ENCODE measurements around the gene RBFOX2.
A peak's percentile ranks its signal among the peaks of the same experiment; 100 is the strongest.
"Not testable (repeated sequence)": the region's sequence is repeated elsewhere in the genome, so short reads cannot be mapped to it uniquely, and the experiment has no call there.

Gene RBFOX2

GRCh38 chr22:36009085-36009484, 19.5 kb downstream of the RBFOX2 start:
- no peak for DNase-seq (ENCODE audit: low read depth in 2 of 2)

- no peak for DNase-seq (ENCODE audit: low read depth in 2 of 2)
Observed at GRCh38 chr22:36008565-36008964, 20.1 kb downstream of the RBFOX2 start.

- no peak for DNase-seq (ENCODE audit: low read depth in 2 of 2)
Observed at GRCh38 chr22:36008131-36008530, 20.5 kb downstream of the RBFOX2 start.

GRCh38 chr22:36003972-36004674, 24.5 kb downstream of the RBFOX2 start:
- no peak for DNase-seq (ENCODE audit: low read depth in 2 of 2)

GRCh38 chr22:36002718-36003260, 25.8 kb downstream of the RBFOX2 start:
- DNase-seq (ENCODE audit: low read depth in 2 of 2) = no peak

GRCh38 chr22:36002084-36002483, 26.5 kb downstream of the RBFOX2 start:
- DNase-seq (ENCODE audit: low read depth in 2 of 2) = no peak

GRCh38 chr22:35998748-35999147, 29.9 kb downstream of the RBFOX2 start:
- no peak for DNase-seq (ENCODE audit: low read depth in 2 of 2)

- DNase-seq (ENCODE audit: low read depth in 2 of 2) = no peak
Observed at GRCh38 chr22:35997438-35997837, 31.2 kb downstream of the RBFOX2 start.

GRCh38 chr22:35996596-35996995, 32.0 kb downstream of the RBFOX2 start:
- DNase-seq (ENCODE audit: low read depth in 2 of 2) = no peak

GRCh38 chr22:35995772-35996171, 32.9 kb downstream of the RBFOX2 start:
- peak; percentile 95 to 96 for DNase-seq (ENCODE audit: low read depth in 2 of 2)

- DNase-seq (ENCODE audit: low read depth in 2 of 2) = no peak
Observed at GRCh38 chr22:35995348-35995747, 33.3 kb downstream of the RBFOX2 start.

- not testable (repeated sequence) for DNase-seq (ENCODE audit: low read depth in 2 of 2)
Observed at GRCh38 chr22:35993727-35994126, 34.9 kb downstream of the RBFOX2 start.

GRCh38 chr22:35993048-35993714, 35.4 kb downstream of the RBFOX2 start:
- DNase-seq (ENCODE audit: low read depth in 2 of 2) = no peak

GRCh38 chr22:35991168-35991567, 37.5 kb downstream of the RBFOX2 start:
- no peak for DNase-seq (ENCODE audit: low read depth in 2 of 2)

GRCh38 chr22:35988030-35988429, 40.6 kb downstream of the RBFOX2 start:
- no peak for DNase-seq (ENCODE audit: low read depth in 2 of 2)

- no peak for DNase-seq (ENCODE audit: low read depth in 2 of 2)
Observed at GRCh38 chr22:35987487-35987886, 41.1 kb downstream of the RBFOX2 start.

- no peak for DNase-seq (ENCODE audit: low read depth in 2 of 2)
Observed at GRCh38 chr22:35986088-35986487, 42.5 kb downstream of the RBFOX2 start.

GRCh38 chr22:35985371-35985770, 43.3 kb downstream of the RBFOX2 start:
- DNase-seq (ENCODE audit: low read depth in 2 of 2) = no peak

- DNase-seq (ENCODE audit: low read depth in 2 of 2) = peak in 1 of 2 experiments; percentile 23
Observed at GRCh38 chr22:35984183-35985175, 44.1 kb downstream of the RBFOX2 start.

- no peak for DNase-seq (ENCODE audit: low read depth in 2 of 2)
Observed at GRCh38 chr22:35981900-35982299, 46.7 kb downstream of the RBFOX2 start.

- DNase-seq (ENCODE audit: low read depth in 2 of 2) = no peak
Observed at GRCh38 chr22:35978889-35979288, 49.7 kb downstream of the RBFOX2 start.

GRCh38 chr22:35978201-35978600, 50.4 kb downstream of the RBFOX2 start:
- DNase-seq (ENCODE audit: low read depth in 2 of 2) = no peak

All from fibroblast of skin of left quadriceps (primary cell).